ENCODE results near the gene TTLL5. TPM values are rescaled to one million over a fixed set of nuclear protein-coding genes. Genes with fewer than 3 reads are reported as not detected.

TTLL5 gene
- total and polyA plus RNA-seq, 2 of the 13 experiments (the other 11 are each of a cell fraction or from before 2014, with no cell fraction given): 11.8 to 18.8 TPM

DNA sequence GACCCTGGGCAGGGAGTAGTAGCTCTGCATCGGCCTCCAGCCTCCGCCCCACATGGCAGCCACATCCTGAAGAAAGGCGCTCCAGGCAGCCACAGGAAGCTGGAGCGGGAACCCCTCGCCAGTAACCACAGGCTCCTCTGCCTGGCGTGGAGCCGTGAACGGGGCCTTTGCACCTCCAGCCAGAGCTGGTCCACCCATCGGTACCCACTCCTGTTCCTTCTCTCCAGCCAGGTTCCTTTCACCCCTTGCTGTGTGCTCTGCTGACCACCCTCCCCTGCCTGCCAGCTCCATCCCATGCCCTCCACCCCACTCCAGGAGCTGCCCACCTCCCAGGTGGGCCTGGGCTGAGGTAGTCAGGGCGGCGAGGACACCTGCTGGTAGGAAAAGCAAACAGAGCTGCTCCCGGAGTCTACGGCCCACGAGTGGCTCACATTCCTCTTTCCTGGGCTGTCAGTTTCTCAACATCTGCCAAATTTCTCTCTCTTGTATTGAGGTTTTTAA, 318.1 kb downstream of the TTLL5 start (continued):
- TF ChIP-seq, protein P1, sequence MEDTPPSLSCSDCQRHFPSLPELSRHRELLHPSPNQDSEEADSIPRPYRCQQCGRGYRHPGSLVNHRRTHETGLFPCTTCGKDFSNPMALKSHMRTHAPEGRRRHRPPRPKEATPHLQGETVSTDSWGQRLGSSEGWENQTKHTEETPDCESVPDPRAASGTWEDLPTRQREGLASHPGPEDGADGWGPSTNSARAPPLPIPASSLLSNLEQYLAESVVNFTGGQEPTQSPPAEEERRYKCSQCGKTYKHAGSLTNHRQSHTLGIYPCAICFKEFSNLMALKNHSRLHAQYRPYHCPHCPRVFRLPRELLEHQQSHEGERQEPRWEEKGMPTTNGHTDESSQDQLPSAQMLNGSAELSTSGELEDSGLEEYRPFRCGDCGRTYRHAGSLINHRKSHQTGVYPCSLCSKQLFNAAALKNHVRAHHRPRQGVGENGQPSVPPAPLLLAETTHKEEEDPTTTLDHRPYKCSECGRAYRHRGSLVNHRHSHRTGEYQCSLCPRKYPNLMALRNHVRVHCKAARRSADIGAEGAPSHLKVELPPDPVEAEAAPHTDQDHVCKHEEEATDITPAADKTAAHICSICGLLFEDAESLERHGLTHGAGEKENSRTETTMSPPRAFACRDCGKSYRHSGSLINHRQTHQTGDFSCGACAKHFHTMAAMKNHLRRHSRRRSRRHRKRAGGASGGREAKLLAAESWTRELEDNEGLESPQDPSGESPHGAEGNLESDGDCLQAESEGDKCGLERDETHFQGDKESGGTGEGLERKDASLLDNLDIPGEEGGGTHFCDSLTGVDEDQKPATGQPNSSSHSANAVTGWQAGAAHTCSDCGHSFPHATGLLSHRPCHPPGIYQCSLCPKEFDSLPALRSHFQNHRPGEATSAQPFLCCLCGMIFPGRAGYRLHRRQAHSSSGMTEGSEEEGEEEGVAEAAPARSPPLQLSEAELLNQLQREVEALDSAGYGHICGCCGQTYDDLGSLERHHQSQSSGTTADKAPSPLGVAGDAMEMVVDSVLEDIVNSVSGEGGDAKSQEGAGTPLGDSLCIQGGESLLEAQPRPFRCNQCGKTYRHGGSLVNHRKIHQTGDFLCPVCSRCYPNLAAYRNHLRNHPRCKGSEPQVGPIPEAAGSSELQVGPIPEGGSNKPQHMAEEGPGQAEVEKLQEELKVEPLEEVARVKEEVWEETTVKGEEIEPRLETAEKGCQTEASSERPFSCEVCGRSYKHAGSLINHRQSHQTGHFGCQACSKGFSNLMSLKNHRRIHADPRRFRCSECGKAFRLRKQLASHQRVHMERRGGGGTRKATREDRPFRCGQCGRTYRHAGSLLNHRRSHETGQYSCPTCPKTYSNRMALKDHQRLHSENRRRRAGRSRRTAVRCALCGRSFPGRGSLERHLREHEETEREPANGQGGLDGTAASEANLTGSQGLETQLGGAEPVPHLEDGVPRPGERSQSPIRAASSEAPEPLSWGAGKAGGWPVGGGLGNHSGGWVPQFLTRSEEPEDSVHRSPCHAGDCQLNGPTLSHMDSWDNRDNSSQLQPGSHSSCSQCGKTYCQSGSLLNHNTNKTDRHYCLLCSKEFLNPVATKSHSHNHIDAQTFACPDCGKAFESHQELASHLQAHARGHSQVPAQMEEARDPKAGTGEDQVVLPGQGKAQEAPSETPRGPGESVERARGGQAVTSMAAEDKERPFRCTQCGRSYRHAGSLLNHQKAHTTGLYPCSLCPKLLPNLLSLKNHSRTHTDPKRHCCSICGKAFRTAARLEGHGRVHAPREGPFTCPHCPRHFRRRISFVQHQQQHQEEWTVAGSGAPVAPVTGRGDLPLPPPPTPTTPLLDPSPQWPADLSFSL (CRISPR knock-in tag; IDR thresholded peaks at IDR 0.05): no peak
- TF ChIP-seq, protein P2, sequence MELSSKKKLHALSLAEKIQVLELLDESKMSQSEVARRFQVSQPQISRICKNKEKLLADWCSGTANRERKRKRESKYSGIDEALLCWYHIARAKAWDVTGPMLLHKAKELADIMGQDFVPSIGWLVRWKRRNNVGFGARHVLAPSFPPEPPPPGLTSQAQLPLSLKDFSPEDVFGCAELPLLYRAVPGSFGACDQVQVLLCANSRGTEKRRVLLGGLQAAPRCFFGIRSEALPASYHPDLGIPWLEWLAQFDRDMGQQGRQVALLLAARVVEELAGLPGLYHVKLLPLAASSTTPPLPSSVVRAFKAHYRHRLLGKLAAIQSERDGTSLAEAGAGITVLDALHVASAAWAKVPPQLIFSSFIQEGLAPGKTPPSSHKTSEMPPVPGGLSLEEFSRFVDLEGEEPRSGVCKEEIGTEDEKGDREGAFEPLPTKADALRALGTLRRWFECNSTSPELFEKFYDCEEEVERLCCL (CRISPR knock-in tag; IDR thresholded peaks at IDR 0.05; ENCODE audit: borderline replicate concordance): no peak
- TF ChIP-seq RAD21 (CRISPR knock-in tag; IDR thresholded peaks at IDR 0.05) (peak; percentile 65; the same call in 1 of the 2 replicates), ZBTB21 (CRISPR knock-in tag; IDR thresholded peaks at IDR 0.05) (no peak), HOXA5 (CRISPR knock-in tag; IDR thresholded peaks at IDR 0.05) (no peak), ZFP90 (CRISPR knock-in tag; IDR thresholded peaks at IDR 0.05; ENCODE audit: borderline replicate concordance) (no peak), KLF6 (CRISPR knock-in tag; IDR thresholded peaks at IDR 0.05) (no peak)
- TF ChIP-seq, protein P3, sequence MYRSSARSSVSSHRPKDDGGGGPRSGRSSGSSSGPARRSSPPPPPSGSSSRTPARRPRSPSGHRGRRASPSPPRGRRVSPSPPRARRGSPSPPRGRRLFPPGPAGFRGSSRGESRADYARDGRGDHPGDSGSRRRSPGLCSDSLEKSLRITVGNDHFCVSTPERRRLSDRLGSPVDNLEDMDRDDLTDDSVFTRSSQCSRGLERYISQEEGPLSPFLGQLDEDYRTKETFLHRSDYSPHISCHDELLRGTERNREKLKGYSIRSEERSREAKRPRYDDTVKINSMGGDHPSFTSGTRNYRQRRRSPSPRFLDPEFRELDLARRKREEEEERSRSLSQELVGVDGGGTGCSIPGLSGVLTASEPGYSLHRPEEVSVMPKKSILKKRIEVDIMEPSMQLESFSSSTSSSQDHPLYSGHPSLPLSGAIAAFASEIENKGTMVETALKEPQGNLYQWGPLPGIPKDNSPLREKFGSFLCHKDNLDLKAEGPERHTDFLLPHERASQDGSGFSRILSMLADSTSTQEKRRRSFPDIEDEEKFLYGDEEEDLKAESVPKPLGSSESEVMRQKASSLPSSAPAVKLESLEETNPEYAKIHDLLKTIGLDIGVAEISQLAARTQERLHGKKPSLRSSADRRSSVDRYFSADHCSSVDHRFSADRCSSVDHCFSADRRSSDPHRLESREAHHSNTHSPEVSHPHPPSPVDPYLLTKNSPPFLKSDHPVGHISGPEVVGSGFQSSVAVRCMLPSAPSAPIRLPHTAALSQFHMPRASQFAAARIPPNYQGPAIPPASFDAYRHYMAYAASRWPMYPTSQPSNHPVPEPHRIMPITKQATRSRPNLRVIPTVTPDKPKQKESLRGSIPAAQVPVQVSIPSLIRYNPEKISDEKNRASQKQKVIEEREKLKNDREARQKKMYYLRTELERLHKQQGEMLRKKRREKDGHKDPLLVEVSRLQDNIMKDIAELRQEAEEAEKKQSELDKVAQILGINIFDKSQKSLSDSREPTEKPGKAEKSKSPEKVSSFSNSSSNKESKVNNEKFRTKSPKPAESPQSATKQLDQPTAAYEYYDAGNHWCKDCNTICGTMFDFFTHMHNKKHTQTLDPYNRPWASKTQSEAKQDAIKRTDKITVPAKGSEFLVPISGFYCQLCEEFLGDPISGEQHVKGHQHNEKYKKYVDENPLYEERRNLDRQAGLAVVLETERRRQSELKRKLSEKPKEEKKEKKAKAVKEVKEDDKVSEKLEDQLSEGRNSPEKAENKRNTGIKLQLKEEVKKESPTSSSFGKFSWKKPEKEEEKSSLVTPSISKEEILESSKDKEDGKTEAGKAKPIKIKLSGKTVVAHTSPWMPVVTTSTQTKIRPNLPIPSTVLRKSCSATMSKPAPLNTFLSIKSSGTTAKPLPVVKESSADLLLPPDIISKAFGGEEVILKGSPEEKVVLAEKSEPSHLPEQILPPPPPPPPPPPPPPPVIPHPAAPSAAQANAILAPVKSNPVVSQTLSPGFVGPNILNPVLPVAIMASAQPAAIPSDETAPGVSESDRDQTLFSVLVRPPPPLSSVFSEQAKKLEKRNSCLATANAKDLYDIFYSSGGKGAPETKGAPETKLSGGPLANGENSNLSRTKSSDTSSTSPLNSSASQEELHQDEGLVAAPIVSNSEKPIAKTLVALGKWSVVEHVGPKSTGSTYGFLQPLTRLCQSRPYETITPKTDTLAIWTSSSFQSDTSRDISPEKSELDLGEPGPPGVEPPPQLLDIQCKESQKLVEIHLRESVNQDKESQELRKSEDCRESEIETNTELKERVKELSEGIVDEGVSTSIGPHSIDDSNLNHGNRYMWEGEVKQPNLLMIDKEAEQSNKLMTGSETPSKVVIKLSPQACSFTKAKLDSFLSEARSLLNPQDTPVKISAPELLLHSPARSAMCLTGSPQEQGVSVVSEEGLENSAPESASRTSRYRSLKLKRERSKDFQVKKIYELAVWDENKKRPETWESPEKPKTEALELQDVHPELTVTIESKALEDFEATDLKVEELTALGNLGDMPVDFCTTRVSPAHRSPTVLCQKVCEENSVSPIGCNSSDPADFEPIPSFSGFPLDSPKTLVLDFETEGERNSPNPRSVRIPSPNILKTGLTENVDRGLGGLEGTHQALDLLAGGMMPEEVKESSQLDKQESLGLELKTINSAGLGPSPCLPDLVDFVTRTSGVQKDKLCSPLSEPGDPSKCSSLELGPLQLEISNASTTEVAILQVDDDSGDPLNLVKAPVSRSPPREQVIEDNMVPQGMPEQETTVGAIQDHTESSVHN (CRISPR knock-in tag; IDR thresholded peaks at IDR 0.05): no peak
- TF ChIP-seq, protein P4, sequence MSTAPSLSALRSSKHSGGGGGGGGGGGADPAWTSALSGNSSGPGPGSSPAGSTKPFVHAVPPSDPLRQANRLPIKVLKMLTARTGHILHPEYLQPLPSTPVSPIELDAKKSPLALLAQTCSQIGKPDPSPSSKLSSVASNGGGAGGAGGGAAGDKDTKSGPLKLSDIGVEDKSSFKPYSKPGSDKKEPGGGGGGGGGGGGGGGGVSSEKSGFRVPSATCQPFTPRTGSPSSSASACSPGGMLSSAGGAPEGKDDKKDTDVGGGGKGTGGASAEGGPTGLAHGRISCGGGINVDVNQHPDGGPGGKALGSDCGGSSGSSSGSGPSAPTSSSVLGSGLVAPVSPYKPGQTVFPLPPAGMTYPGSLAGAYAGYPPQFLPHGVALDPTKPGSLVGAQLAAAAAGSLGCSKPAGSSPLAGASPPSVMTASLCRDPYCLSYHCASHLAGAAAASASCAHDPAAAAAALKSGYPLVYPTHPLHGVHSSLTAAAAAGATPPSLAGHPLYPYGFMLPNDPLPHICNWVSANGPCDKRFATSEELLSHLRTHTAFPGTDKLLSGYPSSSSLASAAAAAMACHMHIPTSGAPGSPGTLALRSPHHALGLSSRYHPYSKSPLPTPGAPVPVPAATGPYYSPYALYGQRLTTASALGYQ (CRISPR knock-in tag; IDR thresholded peaks at IDR 0.05): no peak
